ENCODE measurements around the gene TPD52L3. TPM values are rescaled to one million over a fixed set of nuclear protein-coding genes. Genes with fewer than 3 reads are reported as not detected.

Gene TPD52L3
- total RNA-seq: not detected

- WGBS, 2 donors: 88 to 91% methylated on average over 16 of the region's 16 CpGs
- no peak for TF ChIP-seq EP300 (IDR thresholded peaks at IDR 0.05)
- no peak for TF ChIP-seq POLR2A (IDR thresholded peaks at IDR 0.05)
- no peak for TF ChIP-seq CTCF (IDR thresholded peaks at IDR 0.05)
- Histone ChIP-seq H3K4me1 (no peaks in the 10 kb centered on the region), H3K27me3 (no peaks in the 10 kb centered on the region), H3K4me3 (no peak within 1 kb of the TSS), H3K9me3 (peaks cover 0 to 3% (median 0%) of the 10 kb centered on the region in 4 donors), H3K36me3 (no peaks in the 10 kb centered on the region), H3K27ac (no peak within 1 kb of the TSS)
- no peak for DNase-seq (ENCODE audit: low spot score in 2 of 2)
These were observed at the start of gene TPD52L3 for GRCh38 chr9:6328103-6328502. TSS of gene TPD52L3 (plus strand) at chr9:6328375. CDS start at chr9:6328596, 221 bp downstream.

GRCh38 chr9:6301858-6302257 is 26.3 kb upstream of the TPD52L3 start:
- H3K9me3 ChIP-seq: no peaks in the 10 kb centered on the region
- no peak for DNase-seq (ENCODE audit: low spot score in 2 of 2)
- H3K4me1 ChIP-seq: no peaks in the 10 kb centered on the region
- WGBS, 2 donors: 18 to 23% methylated on average over 2 of the region's 2 CpGs
- no peak overlapping the region for H3K27ac ChIP-seq
- no peak for TF ChIP-seq POLR2A (IDR thresholded peaks at IDR 0.05)
- no peak for TF ChIP-seq CTCF (IDR thresholded peaks at IDR 0.05)
- no peak for TF ChIP-seq EP300 (IDR thresholded peaks at IDR 0.05)
- H3K36me3 ChIP-seq: no peaks in the 10 kb centered on the region
- no peak overlapping the region for H3K4me3 ChIP-seq
- H3K27me3 ChIP-seq: no peaks in the 10 kb centered on the region

GRCh38 chr9:6302417-6302816 is 25.8 kb upstream of the TPD52L3 start:
- Histone ChIP-seq H3K4me1 (no peaks in the 10 kb centered on the region), H3K9me3 (no peaks in the 10 kb centered on the region), H3K4me3 (no peak overlapping the region), H3K27me3 (no peaks in the 10 kb centered on the region), H3K36me3 (no peaks in the 10 kb centered on the region), H3K27ac (no peak overlapping the region)
- DNase-seq (ENCODE audit: low spot score in 2 of 2): no peak
- TF ChIP-seq EP300 (IDR thresholded peaks at IDR 0.05) (no peak), CTCF (IDR thresholded peaks at IDR 0.05) (no peak), POLR2A (IDR thresholded peaks at IDR 0.05) (no peak)

- Histone ChIP-seq H3K27ac (no peak overlapping the region), H3K27me3 (no peaks in the 10 kb centered on the region), H3K4me3 (no peak overlapping the region), H3K9me3 (no peaks in the 10 kb centered on the region), H3K36me3 (no peaks in the 10 kb centered on the region), H3K4me1 (no peaks in the 10 kb centered on the region)
- DNase-seq (ENCODE audit: low spot score in 2 of 2): no peak
- TF ChIP-seq POLR2A (IDR thresholded peaks at IDR 0.05): no peak
- no peak for TF ChIP-seq EP300 (IDR thresholded peaks at IDR 0.05)
- TF ChIP-seq CTCF (IDR thresholded peaks at IDR 0.05): no peak
These were observed 23.9 kb upstream of the TPD52L3 start for GRCh38 chr9:6304232-6304631.

GRCh38 chr9:6305954-6306563 is 22.1 kb upstream of the TPD52L3 start:
- no peak for DNase-seq (ENCODE audit: low spot score in 2 of 2)
- Histone ChIP-seq H3K27ac (no peak overlapping the region), H3K36me3 (no peaks in the 10 kb centered on the region), H3K4me3 (no peak overlapping the region), H3K27me3 (no peaks in the 10 kb centered on the region), H3K9me3 (no peaks in the 10 kb centered on the region), H3K4me1 (no peaks in the 10 kb centered on the region)
- TF ChIP-seq CTCF (IDR thresholded peaks at IDR 0.05) (peak; percentile 18 to 71 (median 44)), POLR2A (IDR thresholded peaks at IDR 0.05) (no peak), EP300 (IDR thresholded peaks at IDR 0.05) (no peak)
- WGBS, 2 donors: 82 to 83% methylated on average over 2 of the region's 2 CpGs

Data from tibial nerve (tissue), 4 donors.